Stimulated activated CD8-positive, alpha-beta memory T cell treated with anti-CD3 and anti-CD28 coated beads, Interleukin-2, amount 100 ng/mL, for 48 hours (primary cell): ENCODE measurements around the gene VSNL1.

Source experiments
- DNase-seq, 2 donors: peaks; one replicate each; pipeline ENCODE4 v3.0.0-alpha.2; 2020; ENCODE audit warnings: low read depth in 2 of 2

VSNL1 gene

DNA sequence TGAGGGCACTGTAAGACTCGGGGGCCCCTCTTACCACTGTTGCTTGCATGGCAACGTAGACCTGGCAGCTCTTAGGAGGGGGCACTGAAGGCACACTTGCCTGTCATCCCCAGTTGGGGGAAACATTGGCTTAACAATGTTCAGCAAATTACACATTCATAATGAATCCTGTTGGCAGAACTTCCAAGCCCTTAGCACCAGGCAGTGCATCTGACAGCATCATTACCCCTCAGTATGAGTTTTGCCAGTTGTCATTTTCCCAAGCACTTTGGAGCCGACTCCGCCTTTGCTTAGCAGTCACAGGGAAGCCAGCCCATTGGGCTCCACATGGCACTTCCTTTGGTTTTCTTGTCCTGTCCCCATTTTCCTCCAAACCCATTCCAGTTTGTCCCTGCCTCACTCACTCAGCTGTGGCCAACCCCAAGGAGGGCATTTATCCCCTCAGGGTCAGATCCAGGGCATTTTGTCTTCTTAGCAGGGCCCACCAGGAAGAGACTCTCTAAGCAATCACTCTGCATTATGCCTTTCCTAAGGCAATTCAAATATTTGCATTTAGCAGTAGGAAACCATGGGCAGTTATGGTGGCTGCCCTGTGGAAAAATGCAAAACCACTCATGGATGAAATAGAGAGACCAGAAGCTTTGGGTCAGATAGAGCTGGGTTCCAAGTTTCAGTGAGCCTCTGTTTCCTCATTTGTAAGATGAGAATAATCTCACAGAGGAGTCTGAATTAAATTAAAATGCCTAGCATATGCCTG lies 73.9 kb downstream of the VSNL1 start:
- no peak for DNase-seq

DNA sequence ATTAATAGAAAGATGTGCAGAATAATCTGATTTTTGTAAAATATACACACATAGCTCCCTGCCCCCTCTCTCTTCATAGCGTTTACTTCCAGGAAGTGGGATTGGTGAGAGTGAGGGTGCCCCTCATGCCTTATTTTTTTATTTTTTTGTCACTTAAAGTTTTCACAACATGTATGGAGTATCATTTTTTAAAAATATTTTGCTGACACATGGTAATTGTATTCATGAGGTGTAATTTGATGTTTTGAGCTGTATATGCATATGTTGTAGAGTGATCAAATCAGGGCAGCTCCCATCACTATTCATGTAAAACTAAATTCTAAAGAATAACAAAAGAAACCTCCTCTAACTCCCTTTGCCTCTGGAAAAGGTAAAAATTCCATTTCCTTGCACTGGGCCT lies 74.7 kb downstream of the VSNL1 start:
- DNase-seq: no peak

DNA sequence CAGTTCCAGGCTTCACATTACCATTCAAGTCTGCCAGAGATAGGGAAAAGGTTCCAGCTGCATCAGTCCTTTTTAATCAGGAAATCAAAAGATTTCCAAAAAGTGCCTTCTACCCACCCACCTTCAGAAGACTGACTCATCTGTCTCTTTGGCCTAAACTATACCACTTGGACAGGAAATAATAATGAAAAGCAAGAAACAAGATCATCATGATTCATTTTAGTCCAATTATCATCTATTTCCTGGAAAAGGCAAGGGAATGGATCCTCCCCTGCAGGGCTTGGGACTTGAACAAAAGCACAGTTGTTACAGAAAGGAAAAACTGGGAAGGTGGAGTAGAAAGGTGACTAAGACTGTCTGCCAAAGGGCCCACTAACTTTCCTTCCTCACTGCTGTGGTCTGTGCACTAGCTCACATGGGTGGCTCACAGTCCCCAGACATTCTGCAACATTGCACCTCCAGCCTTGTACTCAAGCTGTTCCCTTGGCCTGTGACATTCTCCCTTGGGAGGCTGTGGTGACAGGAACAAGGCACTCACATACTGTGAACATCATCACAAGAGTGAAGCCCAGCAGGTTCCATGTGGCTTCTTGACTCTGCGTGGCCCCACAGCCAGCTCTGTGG lies 75.3 kb downstream of the VSNL1 start:
- DNase-seq: no peak

DNA sequence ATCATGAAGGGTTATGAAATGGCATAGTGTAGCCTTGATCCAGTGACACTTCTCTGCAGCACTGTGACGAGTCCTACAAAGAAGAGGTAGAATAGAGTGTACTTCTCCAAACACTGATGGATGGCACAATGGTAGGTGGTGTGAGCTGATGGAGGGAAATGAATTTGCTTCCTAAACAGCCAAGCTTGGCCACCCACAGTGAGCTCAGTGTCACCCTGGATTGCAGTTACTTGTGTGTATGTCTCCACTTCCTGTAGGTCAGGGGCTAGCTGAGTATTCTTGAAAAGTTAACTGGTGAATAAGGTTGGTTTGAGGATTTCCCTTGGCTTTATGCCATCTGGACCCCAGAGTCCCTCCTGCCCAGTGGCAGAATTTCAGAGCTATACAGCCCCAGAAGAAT lies 75.9 kb downstream of the VSNL1 start:
- DNase-seq: no peak

DNA sequence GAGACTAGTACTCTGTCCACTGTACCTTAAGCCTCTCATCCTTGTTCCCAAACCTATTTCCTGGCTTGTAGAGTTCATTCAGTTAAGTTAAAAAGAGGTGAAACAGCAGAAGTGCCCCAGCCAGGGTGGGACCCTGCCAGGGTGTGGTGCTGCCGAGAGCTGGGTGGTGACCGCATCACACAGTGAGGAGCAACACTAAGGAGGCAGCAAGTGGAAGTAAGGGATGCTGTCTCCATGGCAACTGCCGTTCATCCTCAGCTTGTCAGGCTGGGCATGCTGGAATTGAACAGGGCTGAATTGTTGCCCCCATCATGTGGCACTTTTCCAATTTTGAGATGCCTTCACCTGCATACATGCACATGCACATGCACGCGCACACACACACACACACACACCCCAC lies 77.0 kb downstream of the VSNL1 start:
- no peak for DNase-seq

DNA sequence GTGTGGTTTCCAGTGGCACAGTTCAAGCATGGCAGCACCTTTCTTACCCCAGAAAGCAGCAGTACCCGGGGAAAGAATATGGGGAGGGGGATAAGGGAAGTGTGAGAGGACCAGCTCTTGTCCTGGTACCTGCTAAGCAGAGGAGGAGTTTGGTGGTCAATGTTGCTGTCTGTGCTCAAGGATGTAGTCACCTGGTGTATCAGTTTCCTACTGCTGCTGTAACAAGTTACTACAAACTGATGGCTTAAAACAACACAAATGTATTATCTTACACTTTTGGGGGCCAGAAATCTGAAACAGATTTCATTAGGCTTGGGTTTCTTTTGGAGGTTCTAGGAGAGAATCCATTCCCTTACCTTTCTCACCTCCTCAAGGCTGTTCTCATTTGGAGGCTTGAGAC lies 77.5 kb downstream of the VSNL1 start:
- no peak for DNase-seq

DNA sequence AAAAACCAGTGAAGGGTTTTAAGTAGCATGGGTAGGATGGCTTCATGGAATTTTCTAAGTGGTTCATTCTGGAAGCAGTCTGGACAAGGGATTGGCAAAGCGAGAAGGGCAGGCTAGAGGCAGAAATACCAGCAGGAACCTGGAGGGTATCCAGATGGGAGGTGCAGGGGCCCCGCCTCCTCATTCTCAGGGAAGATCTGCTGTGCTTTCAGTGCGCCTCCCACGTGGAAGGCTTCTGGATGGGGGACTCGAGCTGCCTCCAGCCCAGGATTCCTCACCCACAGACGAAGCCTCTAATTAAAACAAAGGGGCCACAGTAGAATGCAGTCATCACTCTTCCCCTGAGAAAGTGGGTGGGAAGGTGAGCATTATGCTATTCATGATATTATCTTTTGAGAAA lies 79.8 kb downstream of the VSNL1 start:
- no peak for DNase-seq

DNA sequence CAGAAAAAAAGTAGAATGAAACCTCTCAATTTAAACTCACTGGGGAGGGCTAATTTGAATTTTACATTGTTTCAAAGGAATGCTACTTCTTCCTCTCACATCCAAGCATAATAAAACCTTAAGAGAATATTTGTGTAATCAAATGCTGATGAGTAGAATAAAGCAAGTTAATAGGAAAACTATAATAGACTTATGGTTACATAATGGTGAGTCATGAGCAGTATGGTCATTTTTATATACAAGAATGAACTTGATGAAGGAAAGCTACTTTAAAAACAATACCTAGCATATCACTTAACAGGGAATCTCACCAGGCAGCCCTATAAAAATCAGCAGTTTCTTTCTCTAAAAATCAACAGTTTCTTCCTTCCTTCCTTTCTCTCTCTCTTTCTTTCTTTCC lies 80.3 kb downstream of the VSNL1 start:
- DNase-seq: no peak

DNA sequence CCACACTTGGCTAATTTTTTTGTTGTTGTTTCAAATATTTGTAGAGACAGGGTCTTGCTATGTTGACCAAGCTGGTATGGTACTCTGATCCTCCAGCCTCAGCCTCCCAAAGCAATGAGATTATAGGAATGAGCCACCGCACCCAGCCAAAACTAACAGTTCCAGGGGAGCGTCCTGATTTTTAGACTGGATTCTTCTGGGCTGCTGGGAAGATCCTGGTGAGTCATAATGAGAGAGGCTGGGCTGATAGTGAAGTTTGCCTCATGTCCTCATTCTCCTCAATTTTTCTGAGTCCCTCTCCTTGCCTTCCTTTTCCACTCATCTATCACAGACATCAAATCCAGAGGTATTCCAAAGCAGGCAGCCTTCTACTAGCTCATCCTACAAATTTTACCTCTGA lies 81.3 kb downstream of the VSNL1 start:
- DNase-seq: no peak

DNA sequence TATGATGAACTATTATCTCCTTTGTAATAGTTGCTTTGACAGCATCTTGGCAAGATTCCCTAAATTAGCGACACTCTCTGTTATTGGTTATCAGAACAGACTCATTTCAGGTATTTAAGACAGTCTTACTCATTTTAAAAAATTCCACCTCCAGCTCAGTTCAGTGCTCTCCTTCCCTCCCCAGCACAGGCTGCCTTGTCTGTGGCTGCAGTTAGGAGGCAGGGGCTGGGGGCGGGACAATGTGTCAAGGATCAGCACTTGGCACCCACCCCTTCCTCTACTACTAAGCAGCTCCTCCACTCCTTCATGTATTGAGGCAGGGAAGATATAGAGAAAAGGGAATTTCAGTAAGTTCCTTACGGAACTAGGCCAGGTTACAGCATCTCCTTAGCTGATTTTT lies 85.0 kb downstream of the VSNL1 start:
- no peak for DNase-seq

DNA sequence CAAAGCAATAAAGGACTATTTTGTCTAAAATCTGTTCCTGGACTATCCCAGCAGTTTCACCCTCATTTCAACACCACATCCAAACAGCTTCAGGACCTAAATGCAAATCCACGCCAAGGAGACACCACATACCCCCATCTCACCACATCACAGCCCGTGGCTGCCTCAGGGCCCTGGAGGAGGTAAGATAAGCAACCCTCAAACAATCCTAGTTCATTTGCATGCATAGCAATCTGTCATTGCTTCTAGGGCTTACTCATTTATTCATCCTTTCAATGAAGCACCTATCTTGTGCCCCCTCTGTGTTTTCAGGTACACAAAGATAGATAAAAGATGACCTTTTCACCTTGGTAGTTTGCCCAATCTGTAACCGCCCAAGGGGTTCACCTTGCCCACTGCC lies 86.5 kb downstream of the VSNL1 start:
- DNase-seq: no peak

DNA sequence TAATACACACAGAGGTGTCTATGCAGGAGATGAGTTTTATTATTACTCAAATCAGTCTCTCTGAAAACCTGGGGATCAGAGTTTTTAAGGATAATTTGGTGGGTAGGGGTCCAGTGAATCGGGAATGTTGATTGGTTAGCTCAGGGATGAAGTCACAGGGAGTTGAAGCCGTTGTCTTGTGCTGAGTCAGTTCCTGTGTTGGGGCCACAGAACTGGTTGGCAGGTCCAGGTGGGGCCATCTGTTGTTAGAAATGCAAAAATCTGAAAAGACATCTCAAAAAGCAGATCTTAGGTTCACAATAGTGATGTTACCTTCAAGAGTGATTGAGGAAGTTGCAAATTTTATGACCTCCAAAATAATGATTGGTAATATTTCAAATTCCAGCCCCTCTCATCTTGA lies 86.9 kb downstream of the VSNL1 start:
- no peak for DNase-seq

DNA sequence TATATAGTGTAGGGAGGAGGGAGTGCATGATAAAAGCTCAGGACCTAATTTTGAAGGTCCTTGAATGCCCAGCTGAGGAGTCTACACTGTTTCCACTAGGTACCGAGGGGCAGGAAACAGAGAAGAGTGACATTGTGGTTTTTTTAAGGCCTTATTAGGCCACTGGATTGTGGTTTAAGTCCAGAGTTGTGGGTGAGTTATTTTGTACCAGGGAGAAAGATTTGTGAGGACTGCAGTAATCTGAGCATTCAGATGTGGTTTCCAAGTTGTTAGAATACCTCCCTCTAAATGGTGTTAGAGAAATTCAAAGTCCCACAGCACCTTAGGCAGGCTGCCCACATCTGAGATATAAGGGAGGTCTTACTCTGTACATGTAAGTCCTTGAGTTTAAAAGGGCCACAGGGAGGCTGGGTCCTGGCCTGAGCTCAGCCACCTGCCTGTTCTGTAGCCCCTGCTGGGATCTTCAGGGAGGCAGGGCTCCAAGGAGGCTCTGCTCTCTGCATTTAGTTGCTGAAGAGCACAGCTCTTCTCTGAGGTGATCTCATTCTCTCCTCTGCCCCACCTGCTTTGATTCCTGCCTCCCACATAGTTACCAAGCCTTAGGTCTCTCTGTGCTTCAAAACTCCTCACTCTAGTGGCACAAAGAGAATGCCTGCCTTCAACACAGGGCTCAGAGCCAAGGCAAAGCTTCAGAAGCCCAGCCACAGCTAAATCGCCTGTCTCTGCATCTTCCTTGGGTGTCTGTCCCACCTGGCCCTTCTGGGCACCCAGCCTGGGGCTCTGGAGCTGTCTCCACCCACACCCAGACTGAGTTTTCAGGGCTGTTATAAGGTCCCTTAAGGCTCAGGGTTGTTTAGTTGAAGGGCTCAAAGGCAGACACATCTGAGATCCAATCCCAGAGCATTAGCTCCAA lies 88.1 kb downstream of the VSNL1 start:
- no peak for DNase-seq

DNA sequence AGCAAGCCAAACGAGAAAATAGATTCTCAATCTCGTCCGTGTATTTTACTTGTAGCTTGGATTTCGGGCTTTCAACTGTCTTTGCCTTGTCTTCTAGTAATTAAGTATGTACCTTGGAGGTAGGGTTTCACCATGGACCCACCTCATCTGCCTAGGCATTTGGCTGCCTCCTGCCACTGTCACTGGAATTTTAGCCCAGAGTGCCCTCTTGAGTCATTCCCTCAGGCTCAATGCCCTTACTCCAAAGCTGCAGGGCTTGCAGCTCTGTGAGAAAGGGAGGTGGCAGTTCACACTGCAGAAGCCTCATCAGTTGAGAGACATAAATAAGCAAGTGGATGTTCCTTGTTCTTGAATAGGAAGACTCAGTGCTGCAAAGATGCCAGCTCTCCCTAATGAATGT lies 89.6 kb downstream of the VSNL1 start:
- DNase-seq: no peak

DNA sequence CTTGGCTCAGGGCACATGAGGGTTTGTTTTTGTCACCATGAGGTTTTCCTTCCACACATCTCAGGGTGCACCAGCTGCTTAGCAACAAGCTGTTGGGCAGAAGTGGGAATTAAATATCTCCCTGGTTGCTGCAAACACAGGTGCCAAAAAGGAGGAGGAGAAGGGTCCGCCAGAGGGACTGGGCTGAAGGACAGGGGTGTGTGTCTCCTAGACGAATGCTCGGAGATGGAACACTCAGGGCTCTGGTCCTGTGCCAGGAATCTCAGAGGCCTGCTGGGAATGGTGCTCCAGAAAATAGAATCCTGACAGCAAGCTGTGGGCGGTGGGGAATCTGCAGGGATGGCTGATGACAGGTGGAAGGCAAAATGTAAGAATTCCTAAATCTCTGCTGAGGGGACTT lies 94.5 kb downstream of the VSNL1 start:
- DNase-seq: no peak

DNA sequence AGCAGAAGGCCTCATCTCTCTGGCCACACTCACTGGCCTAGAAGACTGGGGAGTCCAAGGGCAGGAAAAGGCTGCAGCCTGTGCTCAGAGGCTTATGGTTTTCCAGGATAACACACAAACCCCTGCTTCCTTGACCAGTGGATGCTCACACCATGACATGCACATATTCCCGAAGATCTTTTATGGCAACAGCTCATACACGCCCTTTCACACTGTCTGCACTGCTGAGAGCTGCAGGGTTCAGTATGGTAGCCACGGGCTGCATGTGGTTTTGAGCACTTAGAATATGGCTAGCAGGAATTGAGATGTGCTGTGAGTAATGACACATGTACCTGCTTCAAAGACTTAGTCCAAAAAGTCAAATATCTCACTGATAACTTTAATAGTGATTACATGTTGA lies 95.8 kb downstream of the VSNL1 start:
- DNase-seq: no peak

DNA sequence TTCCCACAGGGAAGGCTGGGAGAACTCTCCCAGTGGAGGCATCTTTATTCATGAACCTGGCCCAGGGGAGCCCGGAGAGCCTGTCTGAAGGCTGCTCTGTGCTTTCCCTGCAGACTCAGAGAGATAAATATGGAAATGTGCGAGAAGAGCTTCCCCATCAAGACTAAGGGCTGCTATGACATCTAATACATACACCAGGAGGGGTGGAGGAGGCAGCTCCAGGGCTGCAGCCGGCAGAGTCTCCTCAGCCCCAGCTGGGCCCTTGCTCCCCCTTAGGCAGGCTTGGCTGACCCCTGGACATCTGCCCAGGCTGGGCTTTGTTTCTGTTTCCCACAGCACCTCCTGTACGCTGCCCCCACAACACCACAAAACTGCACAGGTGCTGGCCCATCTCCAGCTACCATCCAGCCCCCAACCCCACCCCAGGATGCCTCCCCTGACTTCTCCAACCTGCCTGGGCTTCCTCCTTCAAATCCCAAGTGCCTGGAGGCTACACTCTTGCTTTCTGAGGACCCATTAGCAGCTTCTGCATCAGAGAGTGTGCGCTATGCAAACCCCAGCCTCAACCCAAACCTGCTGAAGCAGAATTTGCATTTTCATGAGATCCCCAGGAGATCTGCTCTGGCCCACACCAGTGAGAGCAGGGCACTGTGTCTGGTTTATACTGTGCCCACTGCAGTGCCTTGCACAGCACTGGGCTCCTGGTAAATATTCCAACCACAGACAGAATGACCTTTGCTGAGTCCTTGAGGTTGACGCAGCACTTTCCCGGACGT lies 96.8 kb downstream of the VSNL1 start:
- no peak for DNase-seq

DNA sequence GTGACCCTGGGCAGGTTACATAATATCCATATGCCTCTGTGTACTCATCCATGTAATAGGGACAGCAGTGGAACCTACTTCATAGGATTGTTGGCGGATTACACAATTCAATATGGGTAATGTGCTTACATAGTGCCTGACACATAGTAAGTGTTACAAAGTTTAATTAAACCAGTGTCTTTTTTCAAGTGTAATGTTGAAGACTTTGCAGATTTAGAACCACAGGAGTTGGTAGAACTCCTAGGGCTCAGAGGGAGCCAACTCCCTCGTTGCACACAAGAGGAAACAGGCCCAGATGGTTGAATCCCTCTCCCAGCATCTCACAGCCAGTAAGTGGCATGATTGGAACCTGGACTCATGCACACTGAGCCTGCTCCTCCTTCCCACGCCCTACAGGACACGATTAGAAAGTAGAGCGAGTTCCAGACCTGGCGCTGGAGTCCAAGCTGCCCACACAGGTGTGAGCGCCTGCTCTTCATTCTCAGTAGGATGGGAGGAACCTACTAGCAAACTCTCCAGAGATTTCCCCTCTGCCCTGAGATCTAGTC lies 97.8 kb downstream of the VSNL1 start:
- DNase-seq: no peak

DNA sequence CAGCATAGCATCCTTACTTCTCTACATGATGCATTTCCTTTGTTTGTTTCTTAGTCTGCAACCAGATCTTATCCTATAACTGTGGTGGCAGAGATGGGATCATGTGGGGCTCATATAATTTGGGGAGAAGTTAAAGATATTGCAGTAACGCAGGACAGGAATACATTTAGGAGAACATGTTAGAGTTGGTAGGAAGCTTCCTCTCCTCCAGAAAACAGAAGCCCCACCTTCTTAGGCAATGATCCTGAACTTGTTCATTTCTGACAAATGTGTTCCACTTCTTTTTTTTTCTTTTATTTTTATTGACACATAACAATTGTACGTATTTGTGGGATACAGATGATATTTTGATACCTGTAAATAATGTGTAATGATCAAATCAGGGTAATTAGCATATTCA lies 99.9 kb downstream of the VSNL1 start:
- DNase-seq: no peak

DNA sequence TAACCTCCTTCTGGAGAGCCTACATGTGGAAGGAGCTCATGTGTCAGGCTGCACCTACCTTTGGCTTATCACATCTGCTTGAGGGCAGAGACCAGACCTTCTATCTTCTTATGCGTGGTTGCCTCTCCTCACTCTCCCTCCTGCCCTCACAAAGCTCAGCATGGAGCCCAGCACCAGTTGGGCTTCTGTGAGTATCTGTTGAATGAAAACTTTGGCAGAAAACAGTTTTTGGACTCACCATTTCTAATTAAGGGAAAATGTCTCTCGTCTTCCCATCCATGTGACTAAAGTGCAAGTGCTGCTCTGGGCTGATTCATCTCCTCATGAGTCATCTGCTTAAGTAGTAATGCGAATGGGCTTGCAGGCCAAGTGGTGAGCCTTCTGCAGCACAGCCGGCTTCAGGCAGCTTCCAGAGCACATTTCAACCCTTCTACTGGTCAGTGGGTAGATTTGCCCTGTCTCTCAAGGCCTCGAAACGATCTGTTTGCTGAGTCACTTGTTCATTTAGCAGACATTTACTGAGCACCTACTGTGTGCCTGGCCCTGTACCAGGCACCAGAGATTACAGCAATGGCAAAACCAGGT lies 102.6 kb downstream of the VSNL1 start:
- DNase-seq: peak in 1 of 2 donors; percentile 8

DNA sequence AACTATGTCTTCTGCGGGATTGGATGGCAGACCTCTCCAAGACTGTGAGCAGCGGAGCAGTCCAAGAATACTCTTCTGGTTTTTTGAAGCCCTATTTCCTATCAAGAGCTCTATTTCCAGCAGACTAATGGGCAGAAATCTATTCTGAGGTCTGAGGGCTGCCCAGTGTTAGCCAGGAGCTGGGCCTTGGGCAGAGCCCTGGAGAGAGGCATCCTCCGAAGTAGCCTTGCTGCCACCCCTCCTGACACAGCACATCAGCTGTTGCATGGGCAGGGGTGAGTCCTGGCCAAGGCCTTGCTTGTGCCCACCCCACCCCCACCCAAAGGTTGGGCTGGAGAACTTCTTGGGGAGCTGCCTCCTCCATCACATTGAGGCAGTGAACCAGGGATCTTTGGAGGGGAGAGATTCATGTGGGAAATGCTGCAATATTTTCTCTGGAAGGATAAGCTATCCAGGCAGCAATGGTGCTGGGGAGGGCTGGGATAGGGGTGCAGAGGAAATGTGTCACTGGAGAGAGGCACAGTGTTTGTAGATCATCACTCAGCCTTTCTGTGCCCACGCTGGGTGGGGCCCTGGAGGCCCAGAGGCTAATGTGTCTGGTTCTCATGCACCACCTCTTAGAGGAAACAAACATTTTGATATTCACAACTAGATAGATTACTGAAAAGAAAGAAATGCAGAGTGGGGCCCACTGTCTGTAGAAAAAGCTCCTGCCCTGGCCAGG lies 104.7 kb downstream of the VSNL1 start:
- no peak for DNase-seq
